ENCODE data around the gene PCLAF. TPM values are rescaled to one million over a fixed set of nuclear protein-coding genes. Genes with fewer than 3 reads are reported as not detected.
"Not testable (repeated sequence)": the region's sequence is repeated elsewhere in the genome, so short reads cannot be mapped to it uniquely, and the experiment has no call there.

The PCLAF gene
- total and polyA plus RNA-seq, 9 donors: 0.37 to 2.2 (median 1.3) TPM; not detected in 4

DNA sequence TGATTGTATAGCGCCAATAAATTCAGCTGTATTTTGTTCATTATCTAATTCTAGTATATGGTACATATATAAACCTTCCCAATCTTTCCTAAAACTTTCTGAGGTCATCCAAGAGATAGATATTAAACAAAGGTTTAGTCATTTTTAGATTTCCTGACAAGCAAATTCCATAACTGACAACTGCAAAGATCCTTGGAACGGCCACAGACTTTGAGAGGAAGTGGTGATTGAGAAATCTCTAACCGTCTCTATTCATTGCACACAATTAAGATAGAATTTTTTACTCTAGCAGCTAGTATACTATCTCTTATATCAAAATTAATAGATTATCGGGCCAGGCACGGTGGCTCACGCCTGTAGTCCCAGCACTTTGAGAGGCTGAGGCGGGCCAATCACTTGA lies 30.0 kb downstream of the PCLAF start:
- Histone ChIP-seq H3K36me3 (no peaks in the 10 kb centered on the region), H3K4me3 (no peak overlapping the region), H3K9me3 (no peaks in the 10 kb centered on the region), H3K4me1 (ENCODE audit: insufficient read depth) (peaks cover 2% of the 10 kb centered on the region), H3K27ac (no peak overlapping the region), H3K27me3 (no peaks in the 10 kb centered on the region)
- DNase-seq: no peak
- intact Hi-C loops (cut with DNase I): loop anchor here in 1 of 4 donors (10.0 kb wide), 1 partner anchor 146 kb away; no protein-coding TSS in a partner anchor
- WGBS, 3 donors: 79 to 90% (median 79%) methylated on average over 7 of the region's 7 CpGs
- TF ChIP-seq CTCF (IDR thresholded peaks at IDR 0.05) (no peak), POLR2A (IDR thresholded peaks at IDR 0.05) (no peak), EP300 (IDR thresholded peaks at IDR 0.05) (no peak)

DNA sequence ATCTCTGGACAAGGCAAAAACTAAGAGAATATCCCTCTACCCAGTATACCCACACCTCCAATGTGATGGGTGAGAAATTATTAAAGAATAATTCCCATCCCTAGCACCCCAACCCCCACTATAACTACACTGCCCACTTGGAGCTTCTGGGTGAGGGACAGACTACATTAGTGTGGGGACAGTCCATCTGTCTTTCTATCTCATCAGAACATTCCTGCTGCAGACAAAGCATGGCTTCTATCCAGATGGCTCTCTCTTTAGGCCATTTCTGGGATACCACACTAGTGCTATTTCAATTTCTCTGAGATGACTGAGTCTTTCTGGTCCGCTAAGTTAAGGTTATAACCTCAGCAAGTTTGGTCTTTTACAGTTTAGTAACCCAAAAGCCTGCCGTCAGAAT lies 31.9 kb downstream of the PCLAF start:
- Histone ChIP-seq H3K4me3 (no peak overlapping the region), H3K4me1 (ENCODE audit: insufficient read depth) (no peaks in the 10 kb centered on the region), H3K9me3 (no peaks in the 10 kb centered on the region), H3K27me3 (no peaks in the 10 kb centered on the region), H3K36me3 (no peaks in the 10 kb centered on the region), H3K27ac (no peak overlapping the region)
- TF ChIP-seq EP300 (IDR thresholded peaks at IDR 0.05) (no peak), CTCF (IDR thresholded peaks at IDR 0.05) (no peak)
- DNase-seq: no peak
- intact Hi-C loops (cut with DNase I): no loop called here
- WGBS, 3 donors: 84 to 90% (median 90%) methylated on average over 2 of the region's 2 CpGs

GRCh38 chr15:64348455-64348854 lies 32.8 kb downstream of the PCLAF start:
- Histone ChIP-seq H3K4me3 (no peak overlapping the region), H3K27ac (no peak overlapping the region), H3K4me1 (ENCODE audit: insufficient read depth) (no peaks in the 10 kb centered on the region), H3K27me3 (no peaks in the 10 kb centered on the region), H3K36me3 (no peaks in the 10 kb centered on the region), H3K9me3 (no peaks in the 10 kb centered on the region)
- TF ChIP-seq EP300 (IDR thresholded peaks at IDR 0.05) (no peak), POLR2A (IDR thresholded peaks at IDR 0.05) (no peak), CTCF (IDR thresholded peaks at IDR 0.05) (no peak)
- intact Hi-C loops (cut with DNase I): no loop called here
- no peak for DNase-seq
- 38 to 63% (median 39%) methylated on average over 1 of the region's 1 CpG for WGBS, 3 donors

DNA sequence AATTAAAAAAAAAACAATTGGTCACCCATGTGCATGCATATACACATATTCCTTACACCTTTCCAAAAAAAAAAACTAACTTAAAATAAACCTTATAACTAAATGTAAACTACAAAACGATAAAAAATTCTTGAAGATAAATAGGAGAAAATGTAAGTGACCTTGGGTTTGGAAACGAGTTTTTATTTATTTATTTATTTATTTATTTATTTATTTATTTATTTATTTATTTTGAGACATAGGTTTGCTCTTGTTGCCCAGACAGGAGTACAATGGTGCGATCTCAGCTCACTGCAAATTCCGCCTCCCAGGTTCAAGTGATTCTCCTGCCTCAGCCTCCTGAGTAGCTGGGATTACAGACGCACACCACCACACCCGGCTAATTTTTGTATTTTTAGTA lies 35.0 kb downstream of the PCLAF start:
- H3K4me3 ChIP-seq; H3K36me3 ChIP-seq; H3K27ac ChIP-seq; H3K4me1 ChIP-seq (ENCODE audit: insufficient read depth); intact Hi-C loops (cut with DNase I); DNase-seq; H3K27me3 ChIP-seq; H3K9me3 ChIP-seq: not testable (repeated sequence)
- WGBS, 3 donors: 87 to 94% (median 90%) methylated on average over 6 of the region's 6 CpGs

DNA sequence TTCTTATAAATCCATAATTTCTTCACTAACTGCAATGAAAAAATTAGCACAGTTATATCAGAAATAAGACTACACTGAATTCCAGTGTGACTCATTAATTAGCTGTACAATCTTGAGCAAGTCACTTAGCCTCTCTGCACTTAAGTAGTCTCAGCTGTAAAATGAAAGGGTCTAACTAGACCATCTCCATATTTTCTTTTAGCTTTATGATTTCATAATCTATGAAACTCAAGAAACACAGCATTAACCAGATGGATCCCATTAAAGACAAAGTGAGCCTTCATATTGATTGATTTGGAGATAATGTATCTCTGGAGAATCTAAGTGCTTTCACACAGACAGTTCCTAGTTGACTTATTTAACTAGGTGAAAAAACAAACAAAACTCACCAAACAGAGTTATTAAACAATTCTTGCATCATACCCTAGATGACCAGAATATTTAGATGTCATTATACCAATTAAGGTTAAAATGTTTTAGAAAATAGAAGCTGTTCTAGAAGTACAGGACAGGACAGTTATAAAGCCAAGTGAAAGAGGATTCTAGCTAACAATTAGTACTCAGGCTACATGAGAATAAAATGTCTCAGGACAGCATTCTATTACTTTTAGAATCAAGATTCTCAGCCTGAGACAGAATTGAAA lies 36.5 kb downstream of the PCLAF start:
- H3K27me3 ChIP-seq: no peaks in the 10 kb centered on the region
- intact Hi-C loops (cut with DNase I): no loop called here
- no peak for DNase-seq

More for the DNA sequence above, 36.5 kb downstream of the PCLAF start:
- Histone ChIP-seq H3K4me3 (no peak overlapping the region), H3K4me1 (ENCODE audit: insufficient read depth) (no peaks in the 10 kb centered on the region), H3K27ac (no peak overlapping the region), H3K36me3 (no peaks in the 10 kb centered on the region), H3K9me3 (no peaks in the 10 kb centered on the region)
- TF ChIP-seq CTCF (IDR thresholded peaks at IDR 0.05) (no peak), POLR2A (IDR thresholded peaks at IDR 0.05) (no peak), EP300 (IDR thresholded peaks at IDR 0.05) (no peak)
